Measurements from ENCODE around the gene PRKACG.
A peak's percentile ranks its signal among the peaks of the same experiment; 100 is the strongest.

DNA sequence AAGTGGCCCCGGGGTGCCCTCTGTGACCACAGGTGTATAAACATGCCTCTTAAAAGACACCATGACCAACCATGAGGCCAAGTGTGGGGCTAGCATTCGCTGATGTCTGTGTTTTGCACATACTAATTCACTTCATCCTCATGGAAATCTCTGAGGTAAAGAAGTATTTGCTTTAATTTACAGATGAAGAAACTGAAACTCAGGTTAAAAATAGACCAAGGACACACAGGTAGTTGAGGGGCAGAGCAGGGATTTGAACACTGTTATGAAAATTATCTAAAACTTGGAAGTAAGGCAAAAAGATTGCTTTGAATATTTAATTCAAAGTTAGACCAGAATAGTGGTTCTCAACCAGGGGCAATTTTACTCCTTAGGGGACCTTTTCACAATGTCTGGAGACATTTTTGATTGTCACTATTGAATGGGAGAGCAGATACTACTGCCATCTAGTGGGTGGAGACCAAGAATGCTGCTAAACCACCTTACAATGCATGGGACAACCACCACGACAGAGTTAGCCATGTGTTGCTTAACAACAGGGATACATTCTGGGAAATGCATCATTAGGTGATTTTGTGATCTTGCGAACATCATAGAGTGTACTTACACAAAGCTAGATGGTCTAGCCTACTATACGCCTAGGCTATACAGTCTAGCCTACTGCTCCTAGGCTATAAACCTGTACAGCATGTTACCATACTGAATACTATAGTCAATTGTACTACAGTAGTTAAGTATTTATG, 13.6 kb upstream of the PRKACG start:
- peak; percentile 44 to 86 (median 55) for TF ChIP-seq CTCF (IDR thresholded peaks at IDR 0.05)
- TF ChIP-seq POLR2A (IDR thresholded peaks at IDR 0.05) = no peak

All from thyroid gland (tissue), 4 donors.